NCI-H1048 (cell line): ENCODE data around the gene KRTAP20-1.

Experiments used
- DNase-seq: peaks from one replicate; lab custom pipeline; 2025; lab: John Stamatoyannopoulos, UW

The KRTAP20-1 gene

DNA sequence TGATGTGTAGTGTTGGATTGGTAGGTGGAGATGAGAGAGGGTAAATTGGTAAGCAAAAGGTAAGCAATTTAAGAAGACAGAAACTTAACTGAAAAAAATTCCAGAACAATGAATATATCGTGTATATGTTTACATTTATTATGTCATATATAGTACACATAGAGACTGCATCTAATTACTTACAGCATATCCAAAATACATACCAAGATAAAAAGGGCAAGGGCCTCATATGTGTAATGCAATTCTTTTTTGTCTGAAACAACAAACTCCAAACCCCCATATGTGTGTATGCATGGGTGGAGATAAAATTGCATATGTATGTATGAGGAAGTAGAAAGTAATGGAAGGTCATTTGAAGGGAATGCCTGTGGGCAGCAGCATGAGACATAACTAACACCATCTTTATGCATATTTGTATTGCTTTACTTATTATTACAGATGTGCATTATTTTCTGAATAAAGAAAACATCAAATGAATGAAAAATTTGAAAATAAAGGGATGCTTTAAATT lies 30.7 kb downstream of the KRTAP20-1 start:
- DNase-seq: no peak

DNA sequence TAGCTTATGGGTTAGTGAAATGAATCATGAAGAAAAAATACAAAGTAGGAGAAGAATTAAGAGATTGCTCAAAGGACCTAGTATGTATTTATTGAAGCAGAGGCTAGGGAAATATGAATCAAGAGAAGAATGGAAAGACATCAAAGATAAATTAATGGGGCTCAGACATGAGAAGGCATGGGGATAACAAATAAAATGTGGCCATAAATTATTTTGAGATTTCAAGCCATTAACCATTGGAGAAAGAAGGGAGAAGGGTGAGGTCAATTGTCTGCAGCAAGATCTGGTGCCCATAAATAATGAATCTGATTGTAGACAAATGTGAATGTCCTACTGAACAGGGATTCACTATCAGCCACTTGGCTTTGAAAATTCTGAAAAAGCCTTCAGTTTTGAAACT lies 36.7 kb downstream of the KRTAP20-1 start:
- DNase-seq: no peak
